Measurements from ENCODE around the gene ARSD. TPM values are rescaled to one million over a fixed set of nuclear protein-coding genes. Genes with fewer than 3 reads are reported as not detected.

ARSD gene
- total RNA-seq, 1 donor from 2014 or later = 11.0 TPM

DNA sequence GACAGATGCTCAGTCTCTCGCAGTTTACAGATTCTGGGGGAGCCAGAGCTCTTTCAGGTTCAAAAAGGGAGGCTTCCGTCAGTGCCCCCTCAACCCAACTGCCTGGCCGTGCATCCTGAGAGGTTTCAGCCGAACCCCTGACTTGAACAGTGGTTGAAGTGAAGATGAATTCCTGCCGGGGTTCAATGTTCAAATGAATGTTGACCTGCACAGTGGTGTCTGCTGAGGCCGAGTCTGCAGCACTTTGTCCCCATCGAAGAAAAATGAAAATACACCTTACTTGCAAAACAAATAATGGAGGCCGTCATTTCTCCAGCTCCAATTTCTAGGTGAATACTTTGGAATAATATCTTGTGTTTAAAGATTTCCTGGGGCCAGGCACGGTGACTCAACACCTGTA is 66.7 kb downstream of the ARSD start:
- Histone ChIP-seq H3K36me3 (ENCODE audit: control insufficient read depth in 3 of 3, insufficient read depth in 3 of 3, low read length in 3 of 3) (no peaks in the 10 kb centered on the region), H3K4me3 (ENCODE audit: low read length in 3 of 3) (no peak overlapping the region), H3K27ac (ENCODE audit: low read depth, low read length) (no peak overlapping the region), H3K27me3 (ENCODE audit: control insufficient read depth in 3 of 3, insufficient read depth in 3 of 3, low read length in 3 of 3) (no peaks in the 10 kb centered on the region), H3K9me3 (ENCODE audit: control insufficient read depth in 3 of 3, low read length in 3 of 3) (no peaks in the 10 kb centered on the region), H3K9ac (ENCODE audit: low read depth in 1 of 3, low read length in 3 of 3) (no peak overlapping the region), H3K4me1 (ENCODE audit: control insufficient read depth in 3 of 3, insufficient read depth in 3 of 3, low read length in 3 of 3) (no peaks in the 10 kb centered on the region)

DNA sequence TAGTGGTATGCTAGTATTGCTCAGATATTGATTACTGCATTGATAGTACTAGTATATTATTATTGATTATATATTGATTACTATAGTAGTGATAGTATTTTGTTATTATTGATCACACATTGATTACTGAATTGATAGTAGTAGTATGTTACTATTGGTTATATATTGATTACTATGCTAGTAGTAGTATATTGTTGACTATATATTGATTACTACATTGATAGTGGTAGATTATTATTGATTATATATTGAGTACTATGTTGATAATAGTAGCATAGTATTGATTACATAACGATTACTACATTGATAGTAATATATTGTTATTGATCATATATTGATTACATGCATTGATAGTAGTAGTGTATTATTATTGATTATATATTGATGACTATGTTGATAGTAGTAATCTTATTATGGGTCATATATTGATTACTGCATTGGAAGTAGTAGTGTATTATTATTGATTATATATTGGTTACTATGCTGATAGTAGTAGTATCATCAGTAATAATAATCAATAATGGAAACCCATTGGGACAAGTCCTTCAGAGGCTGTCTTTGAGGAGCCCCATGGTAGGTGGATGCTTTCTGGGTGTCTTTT is 69.8 kb downstream of the ARSD start:
- Histone ChIP-seq H3K36me3 (ENCODE audit: control insufficient read depth in 3 of 3, insufficient read depth in 3 of 3, low read length in 3 of 3) (no peaks in the 10 kb centered on the region), H3K4me3 (ENCODE audit: low read length in 3 of 3) (no peak overlapping the region), H3K27me3 (ENCODE audit: control insufficient read depth in 3 of 3, insufficient read depth in 3 of 3, low read length in 3 of 3) (no peaks in the 10 kb centered on the region), H3K4me1 (ENCODE audit: control insufficient read depth in 3 of 3, insufficient read depth in 3 of 3, low read length in 3 of 3) (no peaks in the 10 kb centered on the region), H3K27ac (ENCODE audit: low read depth, low read length) (no peak overlapping the region), H3K9me3 (ENCODE audit: control insufficient read depth in 3 of 3, low read length in 3 of 3) (peaks cover 0 to 4% (median 0%) of the 10 kb centered on the region in 3 donors), H3K9ac (ENCODE audit: low read depth in 1 of 3, low read length in 3 of 3) (no peak overlapping the region)

DNA sequence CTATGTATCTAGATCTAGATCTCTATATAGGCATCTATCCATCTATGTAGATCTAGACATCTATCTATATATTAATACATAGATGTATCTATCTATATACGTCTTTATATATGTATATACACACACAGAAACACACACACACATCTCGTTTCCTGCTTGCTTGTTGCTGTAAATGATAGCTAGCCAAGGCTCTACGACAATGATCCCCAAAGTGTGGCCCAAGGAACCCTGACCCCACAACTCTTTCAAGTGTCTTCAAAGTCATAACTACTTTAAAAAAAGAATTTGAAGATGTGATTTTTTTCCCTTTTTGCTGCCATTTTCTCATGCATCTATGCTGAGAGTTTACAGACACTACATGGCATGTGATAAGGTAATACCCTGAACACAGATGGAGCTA is 71.6 kb downstream of the ARSD start:
- H3K9ac ChIP-seq (ENCODE audit: low read depth in 1 of 3, low read length in 3 of 3) = no peak overlapping the region
- H3K9me3 ChIP-seq (ENCODE audit: control insufficient read depth in 3 of 3, low read length in 3 of 3) = peaks cover 0 to 4% (median 0%) of the 10 kb centered on the region in 3 donors
- no peaks in the 10 kb centered on the region for H3K4me1 ChIP-seq (ENCODE audit: control insufficient read depth in 3 of 3, insufficient read depth in 3 of 3, low read length in 3 of 3)
- H3K27ac ChIP-seq (ENCODE audit: low read depth, low read length) = no peak overlapping the region
- H3K27me3 ChIP-seq (ENCODE audit: control insufficient read depth in 3 of 3, insufficient read depth in 3 of 3, low read length in 3 of 3) = no peaks in the 10 kb centered on the region
- no peaks in the 10 kb centered on the region for H3K36me3 ChIP-seq (ENCODE audit: control insufficient read depth in 3 of 3, insufficient read depth in 3 of 3, low read length in 3 of 3)
- H3K4me3 ChIP-seq (ENCODE audit: low read length in 3 of 3) = no peak overlapping the region

DNA sequence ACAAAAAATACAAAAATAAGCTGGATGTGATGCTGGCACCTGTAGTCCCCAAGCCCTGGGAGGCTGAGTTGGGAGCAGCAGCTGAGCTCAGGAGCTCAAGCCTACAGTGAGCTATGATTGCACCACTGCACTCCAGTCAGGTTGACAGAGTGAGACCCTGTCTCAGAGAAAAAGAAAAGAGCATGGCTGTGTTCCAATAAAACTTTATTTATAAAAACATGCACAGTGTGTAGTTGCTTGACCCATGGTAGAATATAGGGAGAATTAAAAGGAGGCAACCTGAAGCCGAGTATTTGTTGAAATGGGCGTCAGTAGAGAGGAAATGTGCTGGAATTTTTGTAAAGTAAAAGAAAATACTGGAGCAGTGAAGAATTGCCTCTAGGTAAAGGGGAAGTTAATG is 73.4 kb downstream of the ARSD start:
- H3K9me3 ChIP-seq (ENCODE audit: control insufficient read depth in 3 of 3, low read length in 3 of 3) = peaks cover 0 to 4% (median 0%) of the 10 kb centered on the region in 3 donors
- no peak overlapping the region for H3K4me3 ChIP-seq (ENCODE audit: low read length in 3 of 3)
- H3K9ac ChIP-seq (ENCODE audit: low read depth in 1 of 3, low read length in 3 of 3) = no peak overlapping the region
- no peaks in the 10 kb centered on the region for H3K4me1 ChIP-seq (ENCODE audit: control insufficient read depth in 3 of 3, insufficient read depth in 3 of 3, low read length in 3 of 3)
- H3K36me3 ChIP-seq (ENCODE audit: control insufficient read depth in 3 of 3, insufficient read depth in 3 of 3, low read length in 3 of 3) = no peaks in the 10 kb centered on the region
- no peak overlapping the region for H3K27ac ChIP-seq (ENCODE audit: low read depth, low read length)
- H3K27me3 ChIP-seq (ENCODE audit: control insufficient read depth in 3 of 3, insufficient read depth in 3 of 3, low read length in 3 of 3) = no peaks in the 10 kb centered on the region

DNA sequence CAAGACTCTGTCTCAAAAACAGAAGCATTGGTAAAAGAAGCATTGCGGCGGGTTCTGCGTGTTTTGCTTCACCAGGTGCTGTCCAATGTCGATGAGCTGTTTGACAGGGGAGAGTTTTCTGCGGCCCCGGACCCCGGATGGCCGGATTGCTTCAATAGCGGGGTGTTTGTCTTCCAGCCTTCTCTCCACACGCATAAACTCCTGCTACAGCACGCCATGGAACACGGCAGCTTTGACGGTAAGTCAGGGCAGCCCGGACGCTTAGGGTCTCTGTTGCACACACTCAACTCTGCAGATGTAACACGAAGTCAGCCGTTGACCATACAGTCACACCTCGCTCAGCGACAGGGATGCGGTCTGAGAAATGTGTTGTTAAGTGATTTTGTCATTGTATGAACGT is 74.2 kb downstream of the ARSD start:
- Histone ChIP-seq H3K27ac (ENCODE audit: low read depth, low read length) (no peak overlapping the region), H3K9ac (ENCODE audit: low read depth in 1 of 3, low read length in 3 of 3) (no peak overlapping the region), H3K9me3 (ENCODE audit: control insufficient read depth in 3 of 3, low read length in 3 of 3) (peaks cover 0 to 4% (median 0%) of the 10 kb centered on the region in 3 donors), H3K27me3 (ENCODE audit: control insufficient read depth in 3 of 3, insufficient read depth in 3 of 3, low read length in 3 of 3) (no peaks in the 10 kb centered on the region), H3K4me3 (ENCODE audit: low read length in 3 of 3) (no peak overlapping the region), H3K4me1 (ENCODE audit: control insufficient read depth in 3 of 3, insufficient read depth in 3 of 3, low read length in 3 of 3) (no peaks in the 10 kb centered on the region), H3K36me3 (ENCODE audit: control insufficient read depth in 3 of 3, insufficient read depth in 3 of 3, low read length in 3 of 3) (no peaks in the 10 kb centered on the region)

Other genes starting within 250 kb of the ARSD start
- gene CD99, start 238.0 kb downstream of the ARSD start, total RNA-seq = 122 TPM
- gene XG, start 177.3 kb downstream of the ARSD start, total RNA-seq = 3.1 TPM
- gene GYG2, start 100.4 kb downstream of the ARSD start, total RNA-seq = 7.8 TPM
- gene ARSH, start 77.2 kb upstream of the ARSD start, total RNA-seq = not detected
- gene ARSF, start 112.1 kb upstream of the ARSD start, total RNA-seq = not detected